Measurements from ENCODE around the gene TSSK6.

- TF ChIP-seq CTCF (IDR thresholded peaks at IDR 0.05) (no peak), POLR2A (IDR thresholded peaks at IDR 0.05) (no peak)
These were observed 12.0 kb upstream of the TSSK6 start for GRCh38 chr19:19527371-19527656.
